Keratinocyte (primary cell): ENCODE data around the gene ZBTB33. TPM values are rescaled to one million over a fixed set of nuclear protein-coding genes. Genes with fewer than 3 reads are reported as not detected.

Source experiments
- DNase-seq: peaks from one replicate; pipeline ENCODE4 v3.0.0-alpha.2; 2011; ENCODE audit warnings: low read depth, missing footprints, low spot score
- FAIRE-seq: peaks from 2 replicates; lab custom pipeline; 2011; peaks lifted over from hg19 to GRCh38; lab: Jason Lieb, UNC
- H2AFZ ChIP-seq: 2 replicates; pipeline ENCODE4 v1.6.0; 2012; ENCODE audit warnings: low read length, control low read depth, inconsistent platforms; ENCODE audit not compliant: control insufficient read depth
- H3K27ac ChIP-seq: 2 replicates; pipeline ENCODE4 v1.5.1; 2011; ENCODE audit warnings: low read length; ENCODE audit not compliant: control insufficient read depth, insufficient read depth
- H3K27me3 ChIP-seq: 3 replicates; pipeline ENCODE4 v1.6.0; 2011; ENCODE audit warnings: low read length; ENCODE audit not compliant: control insufficient read depth, insufficient read depth; ENCODE audit errors: extremely low read depth
- H3K36me3 ChIP-seq, 2 experiments: 2 replicates in 1 of 2; 3 replicates in 1 of 2; pipeline ENCODE4 v1.5.1; 2011; ENCODE audit warnings: low read length in 2 of 2, mild to moderate bottlenecking in 1 of 2; ENCODE audit not compliant: control insufficient read depth in 2 of 2, insufficient read depth in 2 of 2; ENCODE audit errors: extremely low read depth in 1 of 2
- H3K4me1 ChIP-seq: 3 replicates; pipeline ENCODE4 v1.5.1; 2011; ENCODE audit warnings: low read length; ENCODE audit not compliant: control insufficient read depth, insufficient read depth; ENCODE audit errors: extremely low read depth
- H3K4me2 ChIP-seq: 3 replicates; pipeline ENCODE4 v1.6.0; 2011; ENCODE audit warnings: low read depth, low read length; ENCODE audit not compliant: control insufficient read depth, insufficient read depth; ENCODE audit errors: extremely low read depth
- H3K4me3 ChIP-seq, 3 experiments: fragments of 200-600 bp in 1 of 3; sonication (generic) in 1 of 3; 2 replicates in 2 of 3; 3 replicates in 1 of 3; pipeline ENCODE4 v1.5.1; 2011 to 2016; ENCODE audit warnings: low read length in 3 of 3, mild to moderate bottlenecking in 3 of 3, control low read depth in 2 of 3, inconsistent platforms in 1 of 3, low read depth in 1 of 3, mixed read lengths in 1 of 3, mixed run types in 1 of 3, moderate library complexity in 1 of 3; ENCODE audit not compliant: control insufficient read depth in 2 of 3, insufficient read depth in 2 of 3; ENCODE audit errors: extremely low read depth in 1 of 3
- H3K79me2 ChIP-seq: 2 replicates; pipeline ENCODE4 v1.6.0; 2012; ENCODE audit warnings: low read length; ENCODE audit not compliant: control insufficient read depth, insufficient read depth
- H3K9ac ChIP-seq: 3 replicates; pipeline ENCODE4 v1.6.0; 2011; ENCODE audit warnings: low read length; ENCODE audit not compliant: control insufficient read depth, insufficient read depth; ENCODE audit errors: extremely low read depth
- H3K9me1 ChIP-seq: 3 replicates; pipeline ENCODE4 v1.6.0; 2011; ENCODE audit warnings: low read length; ENCODE audit not compliant: control insufficient read depth, insufficient read depth; ENCODE audit errors: extremely low read depth
- H3K9me3 ChIP-seq: 2 replicates; pipeline ENCODE4 v1.5.1; 2012; ENCODE audit warnings: low read depth, low read length; ENCODE audit not compliant: control insufficient read depth
- H4K20me1 ChIP-seq: 3 replicates; pipeline ENCODE4 v1.6.0; 2011; ENCODE audit warnings: low read length; ENCODE audit not compliant: control insufficient read depth, insufficient read depth; ENCODE audit errors: extremely low read depth
- EZH2 ChIP-seq: IDR thresholded peaks from one replicate; pipeline ENCODE4 v1.6.1; 2012; ENCODE audit warnings: inconsistent platforms, mild to moderate bottlenecking, low read length, moderate library complexity
- dilution Hi-C: fragments of 300-500 bp; cut with MboI; formaldehyde crosslinking; loops from one replicate; pipeline ENCODE4 v1.7.0; 2020; ENCODE audit warnings: low sequenced_read_pairs; ENCODE audit not compliant: extremely low pct_ligation_motif_present
- polyA plus RNA-seq, 5 experiments: library from polyadenylated mRNA; depleted of rRNA in 3 of 5; stranded (reverse) in 3 of 5; stranded (forward) in 1 of 5; unstranded in 1 of 5; fragments of >200 nt; gene quantifications; 1 replicate in 1 of 5; 2 replicates in 3 of 5; 3 replicates in 1 of 5; pipeline versions ENCODE4 v1.2.1 to v1.2.3, GENCODE V29; 2011 to 2012; ENCODE audit warnings: missing spikeins in 2 of 5, low read depth in 1 of 5, low replicate concordance in 1 of 5
- TF ChIP-seq, protein P1 (sequence below), 3 experiments: IDR thresholded peaks in 1 of 3; conservative IDR thresholded peaks in 1 of 3; optimal IDR thresholded peaks in 1 of 3; 2 replicates in 2 of 3; 3 replicates in 1 of 3; pipeline versions ENCODE3 to v1.5.1; 2011; ENCODE audit warnings: low read length in 3 of 3, mild to moderate bottlenecking in 3 of 3, moderate library complexity in 2 of 3, control low read depth in 1 of 3, inconsistent platforms in 1 of 3; ENCODE audit not compliant: insufficient read depth in 2 of 3; ENCODE audit errors: extremely low read depth in 1 of 3

ZBTB33 gene
- polyA plus RNA-seq, 1 donor (not counting 4 experiments of a cell fraction or from before 2014, with no cell fraction given), result 13.4 TPM

DNA sequence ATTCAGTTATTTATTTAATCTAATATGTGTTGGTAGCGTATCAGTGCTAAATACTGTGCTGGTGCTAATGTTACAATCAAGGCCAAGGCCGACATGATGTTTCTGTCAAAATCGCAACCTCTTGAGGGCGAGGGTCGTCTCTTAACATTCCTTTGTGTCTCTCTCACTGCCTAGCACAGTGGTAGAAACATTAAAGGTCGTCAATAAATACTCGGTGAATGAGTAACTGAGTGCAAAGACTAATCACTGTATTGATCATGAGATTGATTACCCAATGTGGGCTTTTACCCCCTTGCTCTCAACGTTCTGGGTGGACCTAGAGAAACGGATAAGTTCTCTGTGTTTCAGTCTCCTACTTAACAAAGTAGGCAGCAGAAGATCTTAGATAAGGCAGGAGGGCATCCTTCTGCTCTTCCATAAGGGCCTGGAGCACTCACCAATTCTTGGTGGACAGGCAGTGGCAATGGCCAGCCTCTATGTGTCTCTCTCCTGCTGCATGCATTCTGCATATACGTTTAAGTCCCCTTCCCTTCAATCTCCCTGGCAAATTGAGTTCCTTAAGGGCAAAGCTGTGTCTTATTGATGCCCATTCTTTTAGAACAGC lies 30.5 kb downstream of the ZBTB33 start:
- Histone ChIP-seq H4K20me1 (no peaks in the 10 kb centered on the region), H3K9ac (no peak overlapping the region), H3K4me2 (no peak overlapping the region), H3K36me3 (no peaks in the 10 kb centered on the region), H3K4me1 (no peaks in the 10 kb centered on the region), H3K79me2 (no peaks in the 10 kb centered on the region), H3K9me1 (no peaks in the 10 kb centered on the region), H3K27ac (no peak overlapping the region), H3K4me3 (no peak overlapping the region), H3K27me3 (no peaks in the 10 kb centered on the region), H3K9me3 (no peaks in the 10 kb centered on the region), H2AFZ (no peak overlapping the region)
- no peak for DNase-seq
- TF ChIP-seq, protein P1, sequence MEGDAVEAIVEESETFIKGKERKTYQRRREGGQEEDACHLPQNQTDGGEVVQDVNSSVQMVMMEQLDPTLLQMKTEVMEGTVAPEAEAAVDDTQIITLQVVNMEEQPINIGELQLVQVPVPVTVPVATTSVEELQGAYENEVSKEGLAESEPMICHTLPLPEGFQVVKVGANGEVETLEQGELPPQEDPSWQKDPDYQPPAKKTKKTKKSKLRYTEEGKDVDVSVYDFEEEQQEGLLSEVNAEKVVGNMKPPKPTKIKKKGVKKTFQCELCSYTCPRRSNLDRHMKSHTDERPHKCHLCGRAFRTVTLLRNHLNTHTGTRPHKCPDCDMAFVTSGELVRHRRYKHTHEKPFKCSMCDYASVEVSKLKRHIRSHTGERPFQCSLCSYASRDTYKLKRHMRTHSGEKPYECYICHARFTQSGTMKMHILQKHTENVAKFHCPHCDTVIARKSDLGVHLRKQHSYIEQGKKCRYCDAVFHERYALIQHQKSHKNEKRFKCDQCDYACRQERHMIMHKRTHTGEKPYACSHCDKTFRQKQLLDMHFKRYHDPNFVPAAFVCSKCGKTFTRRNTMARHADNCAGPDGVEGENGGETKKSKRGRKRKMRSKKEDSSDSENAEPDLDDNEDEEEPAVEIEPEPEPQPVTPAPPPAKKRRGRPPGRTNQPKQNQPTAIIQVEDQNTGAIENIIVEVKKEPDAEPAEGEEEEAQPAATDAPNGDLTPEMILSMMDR (optimal IDR thresholded peaks at IDR 0.05 in 1 of 3, IDR thresholded peaks at IDR 0.05 in 1 of 3, conservative IDR thresholded peaks at IDR 0.05 in 1 of 3; ENCODE audit: extremely low read depth in 1 of 3, insufficient read depth in 2 of 3, low read length in 3 of 3), result no peak
- no peak for TF ChIP-seq EZH2
- no peak for FAIRE-seq
- dilution Hi-C loops, result no loop called here

DNA sequence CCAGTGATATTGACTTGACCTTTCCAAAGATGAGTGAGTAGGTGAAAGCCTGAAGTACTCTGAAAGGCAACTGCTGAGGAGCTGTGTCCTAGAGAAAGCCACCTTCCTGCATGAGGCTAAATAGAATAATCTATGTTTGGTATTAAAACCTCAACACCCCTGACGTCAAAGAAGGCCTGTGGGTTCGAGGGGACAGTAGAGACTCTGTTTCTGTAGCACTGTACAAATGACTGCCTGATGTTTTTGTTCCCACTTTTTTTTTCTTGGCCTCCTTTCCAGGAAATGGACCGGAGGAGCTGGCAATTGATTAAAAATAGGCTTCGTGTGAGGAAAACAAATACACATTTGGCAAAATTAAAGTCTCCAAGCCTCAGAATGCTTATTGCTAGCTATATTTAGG lies 31.1 kb downstream of the ZBTB33 start:
- DNase-seq (no peak), FAIRE-seq (no peak)
- H4K20me1 ChIP-seq, result no peaks in the 10 kb centered on the region
- H3K36me3 ChIP-seq, result no peaks in the 10 kb centered on the region
- no peak overlapping the region for H3K9ac ChIP-seq
- H3K4me3 ChIP-seq, result no peak overlapping the region
- H3K27me3 ChIP-seq, result no peaks in the 10 kb centered on the region
- H3K4me1 ChIP-seq, result no peaks in the 10 kb centered on the region
- H3K9me1 ChIP-seq, result no peaks in the 10 kb centered on the region
- no peak overlapping the region for H3K27ac ChIP-seq
- dilution Hi-C loops, result no loop called here
- no peak for TF ChIP-seq EZH2
- TF ChIP-seq, protein P1 (optimal IDR thresholded peaks at IDR 0.05 in 1 of 3, IDR thresholded peaks at IDR 0.05 in 1 of 3, conservative IDR thresholded peaks at IDR 0.05 in 1 of 3; ENCODE audit: extremely low read depth in 1 of 3, insufficient read depth in 2 of 3, low read length in 3 of 3), result no peak
- H3K4me2 ChIP-seq, result no peak overlapping the region
- no peaks in the 10 kb centered on the region for H3K9me3 ChIP-seq
- H2AFZ ChIP-seq, result no peak overlapping the region
- no peaks in the 10 kb centered on the region for H3K79me2 ChIP-seq
